SW 1271 (cell line): ENCODE results near the gene EIF4E1B.

ENCODE experiments used
- DNase-seq, 2 experiments: peaks; one replicate each; lab custom pipeline; 2025; lab: John Stamatoyannopoulos, UW

The EIF4E1B gene

GRCh38 chr5:176692326-176692725 lies 61.9 kb downstream of the EIF4E1B start:
- DNase-seq, result no peak

GRCh38 chr5:176692839-176693476 lies 62.5 kb downstream of the EIF4E1B start:
- DNase-seq, result no peak

GRCh38 chr5:176693477-176693851 lies 63.0 kb downstream of the EIF4E1B start:
- no peak for DNase-seq

GRCh38 chr5:176694146-176694545 lies 63.7 kb downstream of the EIF4E1B start:
- no peak for DNase-seq

GRCh38 chr5:176694631-176695030 lies 64.2 kb downstream of the EIF4E1B start:
- DNase-seq, result no peak

GRCh38 chr5:176695073-176695472 lies 64.6 kb downstream of the EIF4E1B start:
- DNase-seq, result no peak
